Hindlimb muscle (tissue), 1 donor: ENCODE results near the gene RNF121. TPM values are rescaled to one million over a fixed set of nuclear protein-coding genes. Genes with fewer than 3 reads are reported as not detected.

Experiments used
- DNase-seq: peaks from one replicate; pipeline ENCODE4 v3.0.0-alpha.2; 2013
- polyA plus RNA-seq: library from polyadenylated mRNA; unstranded; fragments of 120-200 nt; gene quantifications from one replicate; pipeline ENCODE4 v1.2.1, GENCODE V29; 2013; ENCODE audit not compliant: insufficient read length

The RNF121 gene
- polyA plus RNA-seq, 1 donor = 22.8 TPM

DNA sequence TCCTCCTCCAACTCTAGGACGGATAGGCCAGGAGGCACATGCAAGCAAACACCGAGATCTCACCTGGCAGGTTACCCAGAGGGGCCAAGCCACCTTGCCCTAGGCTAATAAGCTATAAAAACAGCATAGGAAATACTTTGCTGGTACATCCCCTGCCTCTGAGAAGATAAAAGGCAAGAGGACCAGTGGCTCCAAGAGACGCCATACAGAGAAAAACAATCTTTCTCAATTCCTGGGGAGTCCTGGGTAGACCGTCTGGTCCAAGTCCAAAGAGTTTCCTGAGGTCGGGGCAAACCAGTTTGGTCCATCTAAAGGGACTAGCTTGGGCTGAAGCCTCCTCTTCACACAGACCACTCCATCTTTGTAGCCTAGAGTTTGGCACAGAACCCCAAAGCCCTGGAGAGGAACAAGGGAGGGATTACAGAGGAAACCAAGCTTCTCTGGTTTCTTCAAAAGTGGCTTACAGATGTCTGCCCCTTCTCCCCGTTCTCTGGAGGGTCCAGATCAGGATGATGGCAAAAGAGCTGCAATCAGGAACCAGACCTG, 111.1 kb downstream of the RNF121 start:
- DNase-seq = no peak

DNA sequence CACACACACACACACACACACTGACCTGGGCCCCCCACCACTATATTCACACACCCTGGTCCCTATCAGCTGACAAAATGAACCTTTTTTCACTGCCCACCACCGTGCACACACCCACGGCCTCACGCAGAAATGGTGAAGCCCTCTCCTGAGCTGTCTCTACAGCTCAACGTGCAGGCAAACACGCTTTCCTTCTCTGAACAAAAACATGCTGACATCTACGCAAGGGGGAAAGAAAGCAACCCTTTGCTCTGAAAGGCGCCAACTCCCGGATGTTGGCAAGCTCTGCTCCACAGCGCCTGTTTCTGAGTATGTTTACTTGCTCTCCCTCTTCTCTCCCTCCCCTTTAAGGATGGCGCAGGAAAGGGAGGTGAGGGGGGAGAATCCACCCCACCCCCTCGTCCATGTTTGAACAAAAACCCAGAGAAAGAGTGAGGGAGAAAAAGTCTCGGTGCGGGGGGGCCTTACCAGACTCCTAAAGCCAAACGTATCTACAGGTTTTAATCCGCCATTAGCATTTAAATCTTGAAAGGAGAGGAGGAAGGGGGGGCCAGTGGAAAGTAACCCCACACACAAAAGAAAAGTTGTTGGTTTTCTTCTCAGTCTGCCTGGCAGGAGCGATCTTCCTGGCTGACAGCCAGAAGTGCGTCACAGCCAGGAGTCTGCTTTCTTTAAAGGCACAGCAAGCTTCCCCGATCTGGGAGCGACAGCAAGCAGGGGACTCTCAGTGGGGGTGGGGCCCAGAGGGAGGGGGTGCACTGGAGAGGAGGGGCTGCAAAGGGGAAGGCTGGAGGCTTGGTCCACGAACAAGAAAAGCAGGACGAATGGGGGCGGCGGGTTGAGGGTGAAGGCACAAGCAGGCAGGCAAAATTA, 111.9 kb downstream of the RNF121 start:
- peak; percentile 97 for DNase-seq

DNA sequence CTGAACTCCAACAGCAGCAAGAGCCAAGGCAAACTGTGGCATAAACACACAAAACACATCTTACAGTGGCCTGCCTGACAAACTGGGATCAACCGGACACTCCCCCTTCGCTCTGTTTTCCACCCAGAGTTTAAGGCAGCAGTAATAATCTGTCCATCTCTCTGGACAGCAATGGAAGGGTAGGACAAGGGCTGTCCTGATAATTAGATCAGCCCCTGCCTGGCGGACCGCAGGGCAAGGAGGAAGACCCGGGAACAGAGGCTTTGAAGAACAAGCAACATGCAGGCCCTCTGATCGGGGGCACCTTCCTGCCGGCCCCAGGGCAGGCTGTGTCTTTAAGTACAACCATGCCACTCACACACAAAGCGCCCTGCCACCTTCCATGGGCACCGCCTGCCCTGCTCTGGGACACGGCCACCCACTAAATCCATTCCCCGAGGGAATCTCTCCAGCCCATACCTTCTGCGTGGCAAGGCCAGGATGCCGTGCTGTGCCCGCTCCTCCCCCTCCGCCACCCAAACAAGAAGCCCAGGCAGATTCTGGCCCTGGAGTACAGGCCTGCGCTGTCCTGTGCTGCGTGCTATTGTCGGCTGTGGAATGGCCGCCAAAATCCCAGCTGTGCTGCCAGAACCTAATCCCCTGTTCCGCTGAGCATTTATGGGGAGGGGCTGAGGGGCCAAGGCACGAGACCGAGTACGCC, 112.7 kb downstream of the RNF121 start:
- peak; percentile 87 for DNase-seq

DNA sequence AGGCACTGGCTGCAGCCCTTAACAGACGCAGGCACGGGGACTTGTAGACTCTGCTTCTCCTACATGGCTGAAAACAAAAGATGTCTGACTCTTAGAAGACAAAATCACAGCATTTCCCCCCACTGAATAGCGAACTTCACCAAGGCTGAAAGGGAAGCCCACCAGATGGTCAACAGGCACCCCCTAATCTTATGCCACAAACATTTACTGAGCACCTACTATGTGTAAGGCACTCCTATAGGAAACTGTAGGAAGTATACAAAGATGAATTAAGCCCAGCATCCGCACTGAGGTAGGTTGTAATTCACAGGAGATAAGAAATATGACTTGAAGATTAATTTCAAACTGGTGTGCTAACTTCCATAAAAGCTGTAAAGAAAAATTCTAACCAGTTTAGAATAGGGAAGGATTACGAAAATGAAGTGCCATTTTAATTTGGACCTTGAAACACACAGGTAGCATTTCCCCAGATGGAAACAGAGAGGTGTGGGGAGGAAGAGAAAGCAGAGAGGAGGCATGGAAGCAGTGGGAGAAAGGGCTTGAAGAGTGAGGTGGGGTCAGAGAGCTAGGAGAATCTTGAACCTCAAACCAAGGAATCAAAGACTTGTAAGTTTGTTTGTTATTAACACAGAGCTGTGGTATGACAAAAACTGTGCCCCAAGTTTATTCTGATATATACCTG, 113.4 kb downstream of the RNF121 start:
- no peak for DNase-seq

DNA sequence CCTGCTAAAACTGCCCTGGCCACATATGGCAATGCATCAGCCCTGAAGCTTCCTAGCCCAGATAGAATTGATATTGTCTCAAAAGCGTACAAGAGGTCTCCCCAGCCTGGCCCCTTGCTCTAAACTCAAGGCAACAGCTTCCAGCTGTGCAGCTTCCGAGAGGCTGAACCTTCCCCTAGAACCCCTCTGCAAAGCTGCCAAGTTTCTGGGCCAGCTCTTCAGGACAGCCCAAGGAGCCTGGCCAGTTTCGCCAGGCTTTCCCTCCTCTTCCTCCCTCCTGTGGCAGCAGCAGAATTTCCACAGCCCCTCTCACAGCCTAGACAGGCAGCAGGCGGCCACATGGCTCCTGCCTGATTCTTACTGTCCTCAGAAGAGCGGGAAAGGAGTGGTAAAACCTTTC, 117.0 kb downstream of the RNF121 start:
- no peak for DNase-seq

Other genes starting within 250 kb of the RNF121 start
- not detected for gene DEFB108B, start 95.8 kb upstream of the RNF121 start, polyA plus RNA-seq
- gene DEFB131B, start 50.6 kb upstream of the RNF121 start, polyA plus RNA-seq = not detected
- 4.1 TPM for gene XNDC1N, start 452 bp upstream of the RNF121 start, polyA plus RNA-seq
- 7.4 TPM for gene IL18BP, start 69.9 kb downstream of the RNF121 start, polyA plus RNA-seq
- gene NUMA1, start 151.5 kb downstream of the RNF121 start, polyA plus RNA-seq = 215 TPM
- 8.8 TPM for gene LRRC51, start 151.8 kb downstream of the RNF121 start, polyA plus RNA-seq
- gene LAMTOR1, start 174.3 kb downstream of the RNF121 start, polyA plus RNA-seq = 83.8 TPM
- not detected for gene TOMT, start 176.9 kb downstream of the RNF121 start, polyA plus RNA-seq
- gene ANAPC15, start 183.6 kb downstream of the RNF121 start, polyA plus RNA-seq = 32.5 TPM
- 0.61 TPM for gene FOLR3, start 206.7 kb downstream of the RNF121 start, polyA plus RNA-seq